H9 (cell line): Measurements from ENCODE around the gene PLAAT1. TPM values are rescaled to one million over a fixed set of nuclear protein-coding genes. Genes with fewer than 3 reads are reported as not detected.

Experiments used
- DNase-seq: peaks from one replicate; pipeline ENCODE4 v3.0.0-alpha.2; 2017
- H2AFZ ChIP-seq: one replicate; pipeline ENCODE4 v1.6.1; 2013; ENCODE audit warnings: mild to moderate bottlenecking, low read length, control low read depth, moderate library complexity
- H2AK5ac ChIP-seq: 2 replicates; pipeline ENCODE4 v1.6.1; 2013; ENCODE audit warnings: low read length, control low read depth, mixed read lengths; ENCODE audit not compliant: insufficient read length
- H2BK120ac ChIP-seq: one replicate; pipeline ENCODE4 v1.6.1; 2013; ENCODE audit warnings: low read depth, mild to moderate bottlenecking, low read length, control low read depth, inconsistent platforms; ENCODE audit not compliant: poor library complexity, severe bottlenecking
- H2BK12ac ChIP-seq: 2 replicates; pipeline ENCODE4 v1.6.1; 2013; ENCODE audit warnings: low read length, control low read depth, mixed read lengths, low read depth; ENCODE audit not compliant: insufficient read length
- H2BK15ac ChIP-seq: 2 replicates; pipeline ENCODE4 v1.6.1; 2013; ENCODE audit warnings: low read depth, low read length, control low read depth
- H2BK20ac ChIP-seq: one replicate; pipeline ENCODE4 v1.6.1; 2013; ENCODE audit warnings: low read depth, mild to moderate bottlenecking, low read length, control low read depth, inconsistent platforms; ENCODE audit not compliant: poor library complexity, severe bottlenecking
- H2BK5ac ChIP-seq: 2 replicates; pipeline ENCODE4 v1.6.1; 2013; ENCODE audit warnings: low read length, control low read depth, mixed read lengths; ENCODE audit not compliant: insufficient read length
- H3K14ac ChIP-seq: 2 replicates; pipeline ENCODE4 v1.6.1; 2013; ENCODE audit warnings: low read length, control low read depth; ENCODE audit not compliant: insufficient read depth
- H3K18ac ChIP-seq: 2 replicates; pipeline ENCODE4 v1.6.1; 2013; ENCODE audit warnings: low read depth, mild to moderate bottlenecking, mixed read lengths, low read length, control low read depth; ENCODE audit not compliant: insufficient read length
- H3K23ac ChIP-seq: 2 replicates; pipeline ENCODE4 v1.6.1; 2013; ENCODE audit warnings: low read length, control low read depth, mixed read lengths, low read depth; ENCODE audit not compliant: insufficient read length
- H3K23me2 ChIP-seq: 2 replicates; pipeline ENCODE4 v1.6.1; 2013; ENCODE audit warnings: low read depth, mild to moderate bottlenecking, mixed read lengths, low read length, control low read depth; ENCODE audit not compliant: insufficient read length, poor library complexity, severe bottlenecking
- H3K27ac ChIP-seq: 2 replicates; pipeline ENCODE4 v1.5.1; 2013; ENCODE audit warnings: low read length, control low read depth, mixed read lengths, low read depth; ENCODE audit not compliant: insufficient read length
- H3K27me3 ChIP-seq: 2 replicates; pipeline ENCODE4 v1.6.1; 2013; ENCODE audit warnings: low read length, control low read depth, inconsistent platforms; ENCODE audit not compliant: insufficient read depth
- H3K4ac ChIP-seq: 2 replicates; pipeline ENCODE4 v1.6.1; 2013; ENCODE audit warnings: low read depth, mild to moderate bottlenecking, control low read depth, inconsistent platforms, low read length, moderate library complexity
- H3K4me1 ChIP-seq: 2 replicates; pipeline ENCODE4 v1.6.1; 2013; ENCODE audit warnings: low read length, control low read depth, inconsistent platforms; ENCODE audit not compliant: insufficient read depth
- H3K4me2 ChIP-seq: 2 replicates; pipeline ENCODE4 v1.6.1; 2013; ENCODE audit warnings: low read length, control low read depth, mixed read lengths; ENCODE audit not compliant: insufficient read length, insufficient read depth
- H3K56ac ChIP-seq: 2 replicates; pipeline ENCODE4 v1.6.1; 2013; ENCODE audit warnings: low read depth, mild to moderate bottlenecking, mixed read lengths, low read length, control low read depth; ENCODE audit not compliant: insufficient read length
- H3K79me1 ChIP-seq: 2 replicates; pipeline ENCODE4 v1.6.1; 2013; ENCODE audit warnings: low read depth, mild to moderate bottlenecking, moderate library complexity, low read length, control low read depth, inconsistent platforms; ENCODE audit not compliant: insufficient read depth, poor library complexity, severe bottlenecking
- H3K79me2 ChIP-seq: 2 replicates; pipeline ENCODE4 v1.6.1; 2013; ENCODE audit warnings: low read length, control low read depth, inconsistent platforms; ENCODE audit not compliant: insufficient read depth
- H3K9ac ChIP-seq: 2 replicates; pipeline ENCODE4 v1.6.1; 2013; ENCODE audit warnings: low read length, control low read depth, mixed read lengths; ENCODE audit not compliant: insufficient read length; ENCODE audit errors: extremely low read depth
- H3K9me3 ChIP-seq: one replicate; pipeline ENCODE4 v1.6.1; 2013; ENCODE audit warnings: low read depth, low read length, inconsistent platforms; ENCODE audit not compliant: control insufficient read depth
- H3T11ph ChIP-seq: one replicate; pipeline ENCODE4 v1.6.1; 2013; ENCODE audit warnings: mild to moderate bottlenecking, low read length, control low read depth, inconsistent platforms
- H4K20me1 ChIP-seq: one replicate; pipeline ENCODE4 v1.6.1; 2013; ENCODE audit not compliant: control insufficient read depth, insufficient read length, insufficient read depth
- H4K5ac ChIP-seq: 2 replicates; pipeline ENCODE4 v1.6.1; 2013; ENCODE audit warnings: low read depth, mild to moderate bottlenecking, mixed read lengths, low read length, control low read depth; ENCODE audit not compliant: insufficient read length
- H4K8ac ChIP-seq: replicated peaks from 2 replicates; pipeline ENCODE4 v1.6.1; 2013; ENCODE audit warnings: low read length, control low read depth, mixed read lengths, low read depth; ENCODE audit not compliant: insufficient read length
- H4K91ac ChIP-seq: 2 replicates; pipeline ENCODE4 v1.6.1; 2013; ENCODE audit warnings: low read depth, mild to moderate bottlenecking, moderate library complexity, mixed read lengths, low read length, control low read depth; ENCODE audit not compliant: insufficient read length
- H3K27ac Mint-ChIP-seq, 3 experiments: 2 replicates in 2 of 3; 3 replicates in 1 of 3; pipeline ENCODE4 v1.8.0; 2020 to 2021; ENCODE audit warnings: mixed read lengths in 3 of 3, mild to moderate bottlenecking in 1 of 3, moderate library complexity in 1 of 3
- H3K27me3 Mint-ChIP-seq: 2 replicates; pipeline ENCODE4 v1.8.0; 2021; ENCODE audit warnings: low read depth, mild to moderate bottlenecking, moderate library complexity, mixed read lengths
- H3K36me3 Mint-ChIP-seq, 3 experiments: 2 replicates in 2 of 3; 3 replicates in 1 of 3; pipeline ENCODE4 v1.8.0; 2020 to 2021; ENCODE audit warnings: low read depth in 3 of 3, mixed read lengths in 3 of 3; ENCODE audit not compliant: insufficient read depth in 1 of 3
- H3K4me1 Mint-ChIP-seq, 2 experiments: 2 replicates each; pipeline ENCODE4 v1.8.0; 2020; ENCODE audit warnings: mixed read lengths in 2 of 2
- H3K4me3 Mint-ChIP-seq, 2 experiments: 2 replicates in 1 of 2; 3 replicates in 1 of 2; pipeline ENCODE4 v1.8.0; 2020 to 2021; ENCODE audit warnings: mild to moderate bottlenecking in 2 of 2, mixed read lengths in 2 of 2, moderate library complexity in 1 of 2
- H3K9me3 Mint-ChIP-seq, 2 experiments: 2 replicates in 1 of 2; 3 replicates in 1 of 2; pipeline ENCODE4 v1.8.0; 2020; ENCODE audit warnings: mild to moderate bottlenecking in 2 of 2, mixed read lengths in 2 of 2, moderate library complexity in 1 of 2
- WGBS: extraction: QIAGEN DNeasy Blood & Tissue Kit; methylation state at CpG from one replicate; pipeline ENCODE4 v1.1.7; 2013; ENCODE audit warnings: missing lambda C conversion rate, low lambda C conversion rate, mixed read lengths; ENCODE audit not compliant: insufficient read length; ENCODE audit errors: extremely low coverage; 5-methylcytosine and 5-hydroxymethylcytosine counted together
- total RNA-seq: library from RNA; stranded (reverse); gene quantifications from 2 replicates; pipeline ENCODE4 v1.2.1, GENCODE V29; 2021
- TF ChIP-seq, protein P1 (sequence below): fragments of 200-600 bp; sonication (generic); conservative IDR thresholded peaks from 3 replicates; pipeline ENCODE4 v1.8.0; 2021; ENCODE audit warnings: antibody characterized with exemption, mild to moderate bottlenecking

Gene PLAAT1
- total RNA-seq, 1 experiment from 2014 or later: 4.4 TPM

DNA sequence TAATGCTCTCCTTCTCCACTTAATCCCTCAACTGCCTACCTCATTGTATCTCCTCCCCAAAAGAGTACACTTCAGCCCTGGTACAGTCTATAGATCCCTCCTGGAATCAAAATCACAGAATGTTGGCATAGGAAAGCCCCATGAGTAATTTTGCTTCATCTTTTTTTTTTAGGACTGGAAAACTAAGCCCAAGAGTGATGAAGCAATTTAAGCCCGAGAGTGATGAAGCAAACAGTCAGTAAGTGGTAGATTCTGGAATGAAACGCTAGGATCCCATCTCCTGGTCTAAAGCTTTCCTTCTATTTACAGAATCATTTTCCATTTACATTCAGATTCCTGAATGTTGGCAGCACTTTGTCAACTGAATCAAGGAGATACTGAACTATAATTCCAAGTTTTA is 29.8 kb upstream of the PLAAT1 start:
- no peak overlapping the region for H4K5ac ChIP-seq
- H3K56ac ChIP-seq: no peak overlapping the region
- H3K9me3 ChIP-seq: no peaks in the 10 kb centered on the region
- no peak overlapping the region for H3K4me3 Mint-ChIP-seq
- H2BK120ac ChIP-seq: no peak overlapping the region
- TF ChIP-seq, protein P1, sequence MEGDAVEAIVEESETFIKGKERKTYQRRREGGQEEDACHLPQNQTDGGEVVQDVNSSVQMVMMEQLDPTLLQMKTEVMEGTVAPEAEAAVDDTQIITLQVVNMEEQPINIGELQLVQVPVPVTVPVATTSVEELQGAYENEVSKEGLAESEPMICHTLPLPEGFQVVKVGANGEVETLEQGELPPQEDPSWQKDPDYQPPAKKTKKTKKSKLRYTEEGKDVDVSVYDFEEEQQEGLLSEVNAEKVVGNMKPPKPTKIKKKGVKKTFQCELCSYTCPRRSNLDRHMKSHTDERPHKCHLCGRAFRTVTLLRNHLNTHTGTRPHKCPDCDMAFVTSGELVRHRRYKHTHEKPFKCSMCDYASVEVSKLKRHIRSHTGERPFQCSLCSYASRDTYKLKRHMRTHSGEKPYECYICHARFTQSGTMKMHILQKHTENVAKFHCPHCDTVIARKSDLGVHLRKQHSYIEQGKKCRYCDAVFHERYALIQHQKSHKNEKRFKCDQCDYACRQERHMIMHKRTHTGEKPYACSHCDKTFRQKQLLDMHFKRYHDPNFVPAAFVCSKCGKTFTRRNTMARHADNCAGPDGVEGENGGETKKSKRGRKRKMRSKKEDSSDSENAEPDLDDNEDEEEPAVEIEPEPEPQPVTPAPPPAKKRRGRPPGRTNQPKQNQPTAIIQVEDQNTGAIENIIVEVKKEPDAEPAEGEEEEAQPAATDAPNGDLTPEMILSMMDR: no peak
- no peak overlapping the region for H2BK15ac ChIP-seq
- no peak overlapping the region for H3K14ac ChIP-seq
- DNase-seq: no peak
- H3K27me3 Mint-ChIP-seq: no peaks in the 10 kb centered on the region; the same call in 1 of the 2 replicates
- no peaks in the 10 kb centered on the region for H3K27me3 ChIP-seq
- no peak overlapping the region for H3K9ac ChIP-seq
- no peak overlapping the region for H3T11ph ChIP-seq
- H3K4me1 Mint-ChIP-seq: peaks cover 6 to 11% of the 10 kb centered on the region in 2 experiments
- no peak overlapping the region for H2BK12ac ChIP-seq
- no peak overlapping the region for H3K4me2 ChIP-seq
- no peak overlapping the region for H3K27ac Mint-ChIP-seq
- no peak overlapping the region for H3K23ac ChIP-seq
- no peaks in the 10 kb centered on the region for H3K79me1 ChIP-seq
- no peak overlapping the region for H2BK20ac ChIP-seq
- H3K79me2 ChIP-seq: no peaks in the 10 kb centered on the region
- no peak overlapping the region for H4K91ac ChIP-seq
- peaks cover 0 to 4% of the 10 kb centered on the region in 2 experiments; a peak in 1 of 5 replicates for H3K9me3 Mint-ChIP-seq
- no peak overlapping the region for H3K18ac ChIP-seq
- H3K27ac ChIP-seq: no peak overlapping the region
- no peak overlapping the region for H4K8ac ChIP-seq
- H3K36me3 Mint-ChIP-seq: no peaks in the 10 kb centered on the region
- no peaks in the 10 kb centered on the region for H3K23me2 ChIP-seq
- H2AFZ ChIP-seq: no peak overlapping the region
- H3K4me1 ChIP-seq: no peaks in the 10 kb centered on the region
- no peak overlapping the region for H2AK5ac ChIP-seq
- no CpG with 5 or more reads among the region's 2 CpGs for WGBS
- H3K4ac ChIP-seq: no peak overlapping the region
- H4K20me1 ChIP-seq: no peaks in the 10 kb centered on the region
- H2BK5ac ChIP-seq: no peak overlapping the region
